ENCODE data around the gene DIP2C.

DNA sequence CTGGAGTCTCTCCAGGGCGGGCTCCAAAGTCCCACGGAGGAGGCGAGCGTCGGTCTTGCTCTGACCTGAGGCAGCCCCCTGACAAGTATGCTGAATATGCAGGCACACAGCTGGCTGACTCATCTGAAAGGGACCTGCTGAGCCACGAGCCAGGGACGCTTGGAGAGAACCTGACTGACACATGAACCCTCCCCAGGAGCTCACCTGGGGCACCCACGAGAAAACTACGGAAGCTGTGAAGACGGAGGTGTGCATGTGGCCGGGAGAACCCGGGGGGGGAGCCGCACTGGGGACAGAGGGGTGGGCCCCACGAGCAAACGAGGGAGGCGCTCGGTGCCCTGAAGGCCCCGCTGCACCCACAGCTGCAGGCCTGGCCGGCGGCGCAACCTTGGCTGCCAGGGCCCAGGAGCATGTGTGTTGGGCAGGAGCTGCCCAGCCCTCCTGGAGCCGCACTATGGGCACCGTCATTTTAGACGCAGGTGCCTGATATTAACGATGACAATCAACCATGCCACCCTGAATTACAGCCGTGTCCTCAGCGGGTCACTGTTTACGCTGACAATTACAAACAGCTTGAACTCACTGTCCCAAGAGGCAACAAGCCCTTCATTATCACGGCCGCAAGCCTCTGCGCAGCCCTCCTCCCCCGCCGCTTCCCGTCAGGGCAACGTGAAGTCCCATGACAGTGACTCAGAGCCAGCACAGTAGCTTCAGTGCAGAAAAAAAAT is 64.7 kb downstream of the DIP2C start:
- TF ChIP-seq, protein P1, sequence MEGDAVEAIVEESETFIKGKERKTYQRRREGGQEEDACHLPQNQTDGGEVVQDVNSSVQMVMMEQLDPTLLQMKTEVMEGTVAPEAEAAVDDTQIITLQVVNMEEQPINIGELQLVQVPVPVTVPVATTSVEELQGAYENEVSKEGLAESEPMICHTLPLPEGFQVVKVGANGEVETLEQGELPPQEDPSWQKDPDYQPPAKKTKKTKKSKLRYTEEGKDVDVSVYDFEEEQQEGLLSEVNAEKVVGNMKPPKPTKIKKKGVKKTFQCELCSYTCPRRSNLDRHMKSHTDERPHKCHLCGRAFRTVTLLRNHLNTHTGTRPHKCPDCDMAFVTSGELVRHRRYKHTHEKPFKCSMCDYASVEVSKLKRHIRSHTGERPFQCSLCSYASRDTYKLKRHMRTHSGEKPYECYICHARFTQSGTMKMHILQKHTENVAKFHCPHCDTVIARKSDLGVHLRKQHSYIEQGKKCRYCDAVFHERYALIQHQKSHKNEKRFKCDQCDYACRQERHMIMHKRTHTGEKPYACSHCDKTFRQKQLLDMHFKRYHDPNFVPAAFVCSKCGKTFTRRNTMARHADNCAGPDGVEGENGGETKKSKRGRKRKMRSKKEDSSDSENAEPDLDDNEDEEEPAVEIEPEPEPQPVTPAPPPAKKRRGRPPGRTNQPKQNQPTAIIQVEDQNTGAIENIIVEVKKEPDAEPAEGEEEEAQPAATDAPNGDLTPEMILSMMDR (conservative IDR thresholded peaks at IDR 0.05; ENCODE audit: low read length), result no peak
- no peak for TF ChIP-seq EZH2phosphoT487 (IDR thresholded peaks at IDR 0.05; ENCODE audit: borderline replicate concordance)

Measured in Loucy (cell line).